ENCODE data around the gene MAST1.
"Not testable (repeated sequence)": the region's sequence is repeated elsewhere in the genome, so short reads cannot be mapped to it uniquely, and the experiment has no call there.

The MAST1 gene

DNA sequence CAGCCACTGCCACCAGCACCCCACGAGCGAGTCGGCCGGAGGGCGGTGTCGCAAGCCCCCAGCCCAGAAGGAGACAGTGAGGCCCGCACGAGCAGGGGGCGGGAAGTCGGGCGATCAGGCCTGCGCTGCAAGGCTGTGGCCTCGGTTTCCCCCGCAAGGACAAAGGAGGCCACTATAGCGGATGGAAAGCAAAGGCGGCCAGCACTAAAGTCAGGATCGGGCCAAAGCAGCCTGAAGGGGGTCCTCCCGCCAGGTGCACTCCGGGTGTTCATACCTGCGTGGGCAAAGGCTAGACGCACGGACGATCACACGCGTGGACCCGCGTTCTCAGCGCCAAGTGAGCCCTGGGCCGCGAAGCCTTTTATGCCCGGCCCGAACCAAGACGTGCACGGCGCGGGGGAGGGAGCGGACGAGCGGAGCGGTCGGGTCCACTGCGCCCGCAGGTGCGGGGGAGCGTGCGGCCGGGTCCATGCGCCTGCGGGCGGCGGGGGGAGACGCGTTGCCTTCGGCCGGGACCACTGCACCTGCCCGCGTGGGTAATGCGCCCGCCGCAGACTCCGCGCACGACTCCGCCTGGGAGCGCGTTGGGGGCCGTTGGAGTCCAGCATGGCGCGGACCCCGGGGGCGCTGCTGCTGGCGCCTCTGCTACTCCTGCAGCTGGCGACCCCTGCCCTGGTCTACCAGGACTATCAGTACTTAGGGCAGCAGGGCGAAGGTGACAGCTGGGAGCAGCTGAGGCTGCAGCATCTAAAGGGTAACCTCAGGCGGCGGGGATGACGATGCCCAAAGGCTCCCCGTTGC, 36.6 kb upstream of the MAST1 start, which contains the start of the genes PRDX2 and THSD8:
Gene PRDX2, minus strand, starts transcription at position 335 of the 801 bp plus-strand sequence. CDS start 539 bp downstream, outside the sequence.
Gene THSD8, plus strand, starts transcription at position 604 of the 801 bp plus-strand sequence. Its CDS starts 3 bp downstream, at position 607.
- peak; percentile 88 for DNase-seq (ENCODE audit: low spot score)

DNA sequence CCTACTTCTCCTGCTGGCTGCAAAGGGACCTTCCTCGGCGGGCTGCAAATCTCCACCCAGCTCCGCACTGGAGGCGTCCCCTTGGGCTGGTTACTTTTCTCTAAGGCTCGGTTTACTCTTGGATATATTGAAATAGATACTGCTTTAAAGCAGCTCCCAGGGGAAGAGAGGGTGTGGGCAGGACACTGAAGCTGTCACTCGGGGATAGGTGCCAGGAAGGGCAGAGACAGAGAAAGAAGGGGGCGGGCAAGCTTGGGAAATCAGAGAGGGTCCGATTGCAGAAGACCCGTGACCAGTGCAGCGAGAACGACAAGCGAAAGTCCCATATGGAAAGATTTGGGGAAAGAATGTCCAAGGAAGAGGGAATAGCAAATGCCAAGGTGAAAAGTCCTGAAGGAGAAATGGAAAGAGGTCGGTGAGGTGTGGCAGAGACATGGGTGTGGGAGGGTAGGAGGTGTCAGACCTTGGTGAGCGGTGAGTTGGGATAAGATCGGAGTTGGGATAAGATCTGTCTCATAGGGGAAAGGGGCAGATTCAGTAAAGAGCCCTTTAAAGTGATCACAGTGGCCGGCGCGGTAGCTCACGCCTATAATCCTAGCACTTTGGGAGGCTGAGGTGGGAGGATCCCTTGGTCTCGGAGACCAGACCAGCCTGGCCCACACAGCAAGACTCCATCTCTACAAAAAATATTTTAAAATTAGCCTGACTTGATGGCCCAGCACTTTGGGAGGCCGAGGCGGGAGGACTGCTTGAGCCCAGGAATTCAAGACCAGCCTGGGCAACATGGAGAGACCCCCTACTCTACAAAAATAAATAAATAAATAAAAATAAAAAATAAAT, 35.8 kb upstream of the MAST1 start:
- peak; percentile 39 for DNase-seq (ENCODE audit: low spot score)

DNA sequence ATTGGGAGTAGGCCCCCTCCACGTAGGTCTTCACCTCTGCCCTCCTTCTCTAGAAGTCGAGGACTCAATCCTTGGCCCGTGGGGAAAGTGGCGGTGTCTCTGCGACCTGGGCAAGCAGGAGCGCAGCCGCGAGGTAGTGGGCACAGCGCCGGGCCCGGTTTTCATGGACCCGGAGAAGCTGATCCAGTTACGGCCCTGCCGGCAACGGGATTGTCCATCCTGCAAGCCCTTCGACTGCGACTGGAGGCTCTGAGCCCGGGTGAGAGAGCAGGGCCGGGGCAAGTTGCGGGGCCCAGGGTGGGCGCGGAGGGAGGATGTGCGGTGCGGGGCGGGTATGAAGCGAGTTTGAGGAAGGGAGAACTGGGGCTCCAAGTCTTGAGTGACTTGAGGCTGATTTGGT, 34.3 kb upstream of the MAST1 start:
- DNase-seq (ENCODE audit: low spot score), result no peak

DNA sequence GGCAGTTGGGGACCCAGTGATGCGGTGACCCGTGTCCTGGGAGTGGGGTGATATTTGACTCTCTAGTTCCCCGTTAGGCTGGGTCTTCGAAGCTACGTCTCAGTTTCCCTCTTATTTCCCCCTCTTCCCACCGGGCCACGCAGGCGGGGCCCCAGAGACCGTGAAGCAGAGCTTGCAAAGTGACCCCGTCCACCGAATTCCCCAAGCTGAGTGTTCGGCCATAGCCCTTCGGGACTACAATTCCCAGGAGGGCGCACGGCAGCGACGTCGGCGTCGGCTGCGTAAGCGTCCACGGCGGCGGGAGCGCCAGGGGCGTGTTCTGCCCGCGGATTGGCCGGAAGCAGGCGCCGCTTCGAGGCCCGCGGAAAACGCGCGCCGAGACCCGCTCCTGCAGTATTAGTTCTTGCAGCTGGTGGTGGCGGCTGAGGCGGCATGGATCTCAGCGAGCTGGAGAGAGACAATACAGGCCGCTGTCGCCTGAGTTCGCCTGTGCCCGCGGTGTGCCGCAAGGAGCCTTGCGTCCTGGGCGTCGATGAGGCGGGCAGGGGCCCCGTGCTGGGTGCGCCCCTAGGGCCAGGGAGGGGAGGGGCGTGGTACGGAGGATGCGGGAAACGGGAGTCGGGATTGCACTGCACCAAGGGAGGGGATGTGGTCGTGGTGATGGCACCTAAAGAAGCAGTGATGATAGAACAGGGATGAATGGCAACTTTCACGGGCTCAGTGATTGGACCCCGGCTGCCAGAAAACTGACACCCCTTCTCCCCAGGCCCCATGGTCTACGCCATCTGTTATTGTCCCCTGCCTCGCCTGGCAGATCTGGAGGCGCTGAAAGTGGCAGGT, 31.9 kb upstream of the MAST1 start, which contains the start of gene RNASEH2A:
Gene RNASEH2A, plus strand, starts transcription at position 343 of the 840 bp plus-strand sequence. Its CDS starts 90 bp downstream, at position 433.
- DNase-seq (ENCODE audit: low spot score), result peak; percentile 98

DNA sequence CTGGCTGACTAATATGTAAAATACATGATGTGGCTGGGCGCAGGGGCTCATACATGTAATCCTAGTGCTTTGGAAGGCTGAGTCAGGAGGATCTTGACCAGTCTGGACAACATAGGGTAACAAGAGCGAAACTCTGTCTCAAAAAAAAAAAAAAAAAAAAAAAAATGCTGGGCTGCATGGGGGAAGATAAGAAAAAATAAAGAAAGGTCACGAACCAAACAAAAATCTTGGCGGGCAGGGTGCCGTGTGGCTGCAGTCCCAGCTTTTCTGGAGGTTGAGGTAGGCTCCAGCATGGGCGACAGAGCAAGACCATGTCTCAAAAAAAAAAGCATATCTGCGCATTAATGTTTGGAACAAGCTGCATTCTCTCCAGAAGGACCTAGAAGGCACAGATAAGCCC, 23.2 kb upstream of the MAST1 start:
- DNase-seq (ENCODE audit: low spot score), result no peak

DNA sequence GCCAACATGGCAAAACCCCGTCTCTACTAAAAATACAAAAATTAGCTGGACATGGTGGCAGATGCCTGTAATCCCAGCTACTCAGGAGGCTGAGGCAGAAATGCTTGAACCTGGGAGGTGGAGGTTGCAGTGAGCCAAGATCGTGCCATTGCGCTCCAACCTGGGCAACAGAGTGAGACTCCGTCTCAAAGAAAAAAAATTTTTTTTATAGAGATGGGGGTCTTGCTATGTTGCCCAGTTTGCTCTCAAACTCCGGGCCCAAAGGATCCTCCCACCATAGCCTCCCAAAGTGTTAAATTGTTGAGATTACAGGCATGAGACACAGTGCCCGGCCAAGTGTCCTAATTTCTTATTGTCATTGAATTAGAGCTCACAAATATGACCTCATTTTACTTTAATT, 21.1 kb upstream of the MAST1 start:
- not testable (repeated sequence) for DNase-seq (ENCODE audit: low spot score)

DNA sequence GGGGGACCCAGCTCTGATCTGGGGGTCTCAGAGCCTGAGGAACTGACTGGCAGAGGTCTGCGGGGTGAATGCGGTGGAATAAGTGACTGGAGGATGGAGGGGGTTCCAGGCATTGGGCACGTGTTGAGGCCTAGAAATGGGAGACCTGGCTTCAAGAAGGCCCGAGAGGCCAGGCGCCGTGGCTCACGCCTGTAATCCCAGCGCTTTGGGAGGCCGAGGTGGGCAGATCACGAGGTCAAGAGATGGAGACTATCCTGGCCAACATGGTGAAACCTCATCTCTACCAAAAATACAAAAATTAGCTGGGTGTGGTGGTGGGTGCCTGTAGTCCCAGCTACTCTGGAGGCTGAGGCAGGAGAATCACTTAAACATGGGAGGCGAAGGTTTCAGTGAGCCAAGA, 20.5 kb upstream of the MAST1 start:
- not testable (repeated sequence) for DNase-seq (ENCODE audit: low spot score)

DNA sequence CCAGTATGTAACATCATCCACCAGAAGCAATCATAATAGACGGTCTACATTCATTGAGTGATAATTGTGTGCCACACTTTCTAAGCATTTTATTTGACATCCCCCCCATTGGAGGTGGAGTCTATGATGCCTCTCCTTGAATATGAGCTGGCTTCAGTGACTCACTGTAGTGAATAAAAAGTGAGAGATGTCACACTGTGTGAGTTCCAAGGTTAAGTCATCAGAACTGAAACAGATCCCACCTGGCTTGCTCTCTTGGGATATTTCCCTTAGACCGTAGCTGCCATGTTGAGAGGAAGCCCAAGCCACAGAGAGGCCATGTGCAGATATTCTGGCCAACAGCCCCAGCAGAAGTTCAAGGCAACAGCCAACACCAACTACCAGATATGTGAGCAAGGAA, 16.6 kb upstream of the MAST1 start:
- DNase-seq (ENCODE audit: low spot score), result no peak

DNA sequence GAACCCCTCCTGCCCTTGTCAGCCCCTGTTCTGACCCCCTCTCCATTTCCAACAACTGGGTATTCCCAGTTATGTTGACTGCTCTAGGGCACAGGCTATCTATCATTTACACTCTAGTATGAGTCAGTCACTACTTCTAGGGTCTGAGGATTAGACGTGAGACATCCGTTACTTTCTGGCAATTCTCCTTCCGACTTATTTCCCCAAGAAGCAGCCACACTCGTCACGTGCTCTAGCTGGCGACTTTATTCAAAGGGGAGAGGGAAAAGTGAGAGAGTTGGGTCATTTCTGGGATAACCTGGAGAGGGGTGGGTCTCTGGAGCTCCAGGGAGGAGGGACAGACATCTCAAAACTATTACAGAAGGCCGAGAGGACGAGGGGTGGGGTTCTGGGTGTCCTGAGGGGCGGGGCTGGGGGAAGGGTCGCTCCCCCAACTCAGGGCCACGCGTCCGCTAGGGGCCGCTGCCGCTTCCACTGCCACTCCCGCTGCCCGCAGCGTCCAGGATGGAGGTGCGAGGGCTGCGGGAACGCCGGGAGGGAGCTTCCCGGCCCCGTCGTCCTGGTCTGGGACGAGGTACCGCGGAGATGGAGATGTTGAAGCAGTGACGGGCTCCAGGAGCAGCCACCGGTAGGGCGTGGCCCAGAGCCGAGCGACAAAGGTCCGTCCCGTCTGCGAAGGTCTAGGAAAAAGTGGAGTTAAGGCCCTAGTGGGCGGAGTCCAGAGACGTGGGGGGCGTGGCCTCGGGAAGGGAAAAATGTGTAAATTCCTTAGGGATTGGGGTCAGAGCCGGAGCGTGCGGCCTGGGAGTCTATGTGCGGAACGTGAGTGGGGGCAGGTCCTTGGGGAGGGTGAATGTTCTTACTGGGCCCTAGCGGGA, 12.8 kb upstream of the MAST1 start:
- peak; percentile 46 for DNase-seq (ENCODE audit: low spot score)

DNA sequence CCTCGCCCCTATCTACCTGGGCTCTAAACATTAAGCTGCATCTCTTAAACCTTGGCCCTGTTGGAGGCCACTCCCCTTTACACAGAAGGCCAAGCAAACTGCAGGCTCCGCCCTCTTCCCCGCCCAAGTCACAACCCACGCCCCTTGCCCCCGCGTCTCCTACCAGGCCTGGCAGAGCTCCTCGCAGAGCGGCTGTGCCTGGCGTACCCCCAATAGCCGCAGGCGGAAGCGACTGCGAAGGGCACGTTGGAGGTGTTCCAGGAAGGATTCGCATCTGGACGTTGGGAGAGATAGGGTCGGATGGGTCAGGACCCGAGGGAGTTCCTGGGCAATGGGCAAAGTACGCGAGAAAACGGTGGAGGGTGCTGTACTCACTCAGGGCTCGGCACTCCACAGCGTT, 9.8 kb upstream of the MAST1 start:
- DNase-seq (ENCODE audit: low spot score), result peak; percentile 45

DNA sequence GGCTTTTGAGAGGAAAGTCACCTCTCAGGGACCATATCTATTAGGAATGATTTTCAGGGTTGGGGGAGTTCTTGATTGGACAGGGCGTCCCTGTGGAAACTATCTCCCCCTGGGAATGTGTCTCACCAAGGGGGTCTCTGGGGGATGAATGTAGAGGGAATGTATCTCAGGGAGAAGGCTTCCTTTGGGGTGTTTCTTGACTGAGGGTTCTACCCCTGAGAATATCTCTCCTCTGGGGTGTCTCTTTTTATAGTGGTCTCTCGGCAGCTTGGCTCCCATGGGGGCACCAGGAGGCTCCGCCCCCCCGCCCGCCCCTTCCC, 4.9 kb upstream of the MAST1 start:
- no peak for DNase-seq (ENCODE audit: low spot score)

DNA sequence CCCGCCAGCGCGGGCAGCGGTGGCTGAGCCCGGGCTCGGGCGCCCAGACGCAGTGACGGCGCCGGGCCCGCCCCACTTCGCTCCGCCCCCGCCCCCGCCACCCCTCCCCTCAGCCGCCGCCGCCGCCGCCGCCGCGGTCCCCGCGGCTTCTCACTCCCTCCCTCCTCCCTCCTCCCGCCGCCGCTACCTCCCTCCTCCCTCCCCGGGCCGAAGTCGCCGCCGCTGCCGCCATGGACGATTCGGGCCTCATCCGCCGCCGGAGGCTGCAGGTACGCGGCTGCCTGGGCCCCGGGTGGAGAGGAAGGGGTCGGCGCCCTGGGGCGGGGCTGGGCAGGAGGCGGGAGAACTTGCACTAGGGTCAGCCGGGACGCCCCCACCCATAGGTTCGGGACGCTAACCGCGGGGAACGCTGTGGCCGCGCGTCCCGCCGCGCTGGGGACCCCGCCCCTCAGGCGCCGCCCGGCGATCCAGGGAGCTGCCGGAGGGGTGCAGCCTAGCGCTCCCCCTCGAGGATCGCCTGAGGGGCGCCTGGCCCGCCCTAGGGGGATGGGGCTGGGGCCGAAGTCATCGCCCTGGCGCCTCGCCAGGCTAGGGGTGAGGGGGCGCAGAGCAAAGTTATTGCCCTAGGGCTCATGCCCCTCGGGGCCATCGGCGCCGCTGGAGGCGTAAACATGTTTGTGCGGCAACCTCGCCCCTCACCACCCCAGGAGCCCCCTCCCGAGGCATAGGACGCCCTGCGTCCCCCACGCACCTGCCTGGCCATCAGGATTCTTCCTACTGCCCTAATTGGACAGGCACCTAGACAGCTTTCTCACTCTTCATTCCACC, 4.4 kb upstream of the MAST1 start:
- peak; percentile 67 for DNase-seq (ENCODE audit: low spot score)

DNA sequence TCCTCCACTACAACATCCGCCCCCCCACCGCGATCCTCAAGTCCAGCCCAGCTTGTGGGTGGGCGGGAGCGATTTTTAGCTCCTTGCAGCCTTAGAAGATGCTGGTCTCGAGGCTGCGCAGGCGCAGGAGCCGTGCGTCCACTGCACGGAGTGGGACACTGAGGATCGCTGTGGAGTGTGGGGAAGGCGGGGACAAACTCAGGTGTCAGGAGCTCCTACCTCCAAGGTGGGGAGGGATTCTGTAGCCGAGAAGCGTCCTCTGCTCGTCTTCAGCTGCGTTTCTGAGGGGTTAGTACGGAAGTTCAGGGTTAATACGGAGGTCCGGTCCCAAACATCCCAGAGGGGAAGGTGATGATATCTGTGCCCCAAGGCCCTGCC, 3.8 kb upstream of the MAST1 start, which contains the start of gene RTBDN:
Gene RTBDN, minus strand, starts transcription at position 14 of the 378 bp plus-strand sequence. CDS start 4,600 bp downstream, outside the sequence.
- DNase-seq (ENCODE audit: low spot score), result no peak

DNA sequence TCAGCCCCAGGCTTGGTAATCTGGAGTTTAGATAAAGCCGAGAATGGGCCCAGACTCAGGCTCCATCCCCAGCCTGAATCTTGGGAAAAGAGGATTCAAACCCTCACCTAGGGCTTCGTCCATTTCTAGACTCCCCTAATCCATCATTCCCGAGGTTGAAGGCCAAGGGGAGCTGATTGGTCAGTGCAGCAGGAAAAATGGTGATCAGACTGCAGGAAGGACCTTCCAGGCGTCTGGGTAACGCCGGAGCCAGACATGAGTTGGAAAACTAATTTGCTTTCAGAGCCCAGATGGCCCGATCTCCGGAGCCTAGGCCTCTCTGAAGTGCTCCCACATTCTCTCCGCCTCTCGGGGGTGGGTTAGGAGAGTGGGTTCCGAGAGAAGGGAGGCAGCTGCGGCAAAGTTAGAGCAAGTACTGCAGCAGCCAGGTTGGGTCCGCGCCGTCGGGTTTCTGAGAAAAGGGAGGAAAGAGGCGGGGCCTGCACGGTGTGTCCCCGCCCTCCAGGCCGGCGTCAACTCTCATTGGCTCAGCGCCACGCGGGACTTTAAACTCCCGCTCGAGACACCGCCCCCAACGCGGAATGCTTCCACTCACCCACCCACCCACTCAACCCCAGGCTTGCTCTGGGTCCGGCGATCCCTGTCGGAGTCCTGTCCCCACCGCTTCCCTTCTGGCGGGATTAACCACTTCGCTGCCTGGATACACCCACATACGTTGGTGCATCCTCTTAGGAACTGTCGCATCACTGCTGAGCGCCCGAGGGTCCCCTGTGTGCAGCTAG, 3.1 kb upstream of the MAST1 start:
- peak; percentile 64 for DNase-seq (ENCODE audit: low spot score)

DNA sequence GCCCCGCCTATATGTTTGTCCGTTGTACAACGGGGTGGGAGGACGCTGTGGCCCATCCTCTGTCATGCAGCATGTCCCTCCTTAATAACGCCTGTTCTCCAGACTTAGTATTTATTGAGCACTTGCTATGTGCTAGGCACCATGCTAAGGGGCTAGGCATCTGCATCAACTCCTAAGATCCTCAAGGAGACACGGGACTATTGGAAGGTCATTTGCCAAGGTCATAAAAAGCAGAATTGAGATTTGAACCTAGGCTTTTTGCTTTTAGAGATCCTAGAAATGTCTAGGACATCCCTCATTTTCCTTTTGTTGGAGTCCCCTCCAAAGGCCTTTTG, 1.8 kb upstream of the MAST1 start:
- no peak for DNase-seq (ENCODE audit: low spot score)

DNA sequence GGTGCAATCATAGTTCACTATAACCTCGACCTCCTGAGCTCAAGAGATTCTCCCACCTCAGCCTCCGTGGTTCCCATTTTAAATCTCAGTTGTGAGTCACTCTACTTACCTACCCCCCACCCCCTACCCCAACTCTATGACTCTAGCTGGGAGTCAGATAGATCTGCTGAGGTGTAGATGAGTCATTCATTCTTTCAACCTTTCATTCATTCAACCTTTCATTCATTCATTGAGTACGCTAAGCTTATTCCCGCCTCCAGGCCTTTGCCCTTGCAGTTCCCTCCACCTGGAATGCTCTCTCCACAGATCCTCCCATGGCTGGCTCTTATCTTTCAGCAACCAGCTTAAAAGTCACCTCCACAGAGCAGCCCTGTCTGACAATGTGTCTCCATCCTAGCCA, 1.1 kb upstream of the MAST1 start:
- DNase-seq (ENCODE audit: low spot score), result no peak

DNA sequence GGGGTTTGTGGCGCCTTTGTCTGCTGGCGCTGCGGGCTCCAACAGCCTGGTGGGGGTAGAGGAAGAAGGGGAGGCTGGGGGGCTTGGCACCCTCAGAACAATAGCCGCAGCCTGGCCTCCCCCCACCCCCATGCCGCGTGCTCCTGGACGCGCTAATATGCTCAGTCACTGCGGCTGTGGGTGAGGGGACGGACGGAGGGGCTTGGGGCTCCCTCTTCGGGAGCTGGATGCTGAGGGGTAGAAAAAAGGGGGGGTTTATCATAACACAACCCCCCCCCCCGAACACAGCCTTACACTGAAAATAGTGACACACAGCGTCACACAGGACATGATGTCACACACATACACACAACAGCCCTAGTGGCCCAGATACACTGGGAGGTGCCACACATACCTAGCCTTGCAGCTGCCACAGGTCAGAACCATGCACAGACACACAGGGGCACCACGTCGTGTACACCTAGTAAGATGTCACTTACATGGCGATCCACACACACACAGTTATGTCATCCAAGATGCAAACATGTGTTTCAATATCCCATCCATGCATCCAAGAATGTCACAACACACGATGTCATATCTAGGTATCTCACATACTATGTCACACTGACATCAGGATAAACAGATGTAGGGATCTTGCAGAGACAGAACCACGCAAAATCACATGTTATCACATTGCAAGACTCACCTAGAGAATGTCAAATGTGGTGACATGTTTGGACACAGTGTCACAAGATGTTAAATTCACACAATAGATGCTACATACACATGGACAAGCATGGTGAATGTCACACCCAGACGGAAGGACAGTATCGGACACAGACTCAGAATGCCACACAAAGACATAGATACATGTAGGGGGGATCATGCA, 806 bp downstream of the MAST1 start:
- no peak for DNase-seq (ENCODE audit: low spot score)
